ENCODE results near the gene ZBP1.

DNA sequence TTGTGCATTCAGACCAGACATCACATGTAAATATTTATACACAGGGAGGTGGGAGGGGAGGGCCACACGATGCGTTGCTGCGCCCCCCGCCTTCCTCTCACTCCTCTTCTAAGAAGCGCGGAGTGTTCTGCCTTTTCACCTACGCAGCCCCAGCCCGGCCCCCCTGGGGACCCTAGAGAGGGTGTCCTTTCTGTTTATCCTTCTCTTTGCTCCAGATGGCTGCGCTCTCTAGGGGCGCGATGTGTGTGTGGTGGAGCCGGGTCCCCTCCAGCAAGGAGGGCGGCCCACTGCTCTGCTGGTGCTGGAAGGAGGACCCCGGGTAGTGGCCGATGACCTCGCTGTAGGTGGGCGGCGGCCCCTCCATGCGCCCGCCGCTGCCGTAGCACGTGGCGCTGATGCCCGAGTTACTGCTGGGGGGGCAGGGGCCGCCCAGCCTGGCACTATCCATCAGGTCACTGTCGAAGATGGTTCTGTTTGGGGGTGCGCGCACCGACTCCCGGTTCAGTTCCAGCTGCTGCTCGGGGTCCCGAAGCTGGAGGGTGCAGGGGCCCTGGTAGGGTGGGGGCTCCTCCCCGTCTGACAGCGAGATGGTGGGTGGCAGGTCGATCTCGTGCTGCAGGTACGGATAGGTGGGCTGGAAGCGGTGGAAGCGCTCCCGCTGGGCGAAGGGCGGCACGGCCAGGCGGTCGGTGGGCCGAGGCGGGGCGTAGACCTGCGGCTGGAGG lies 31.8 kb upstream of the ZBP1 start:
- TF ChIP-seq, protein P1, sequence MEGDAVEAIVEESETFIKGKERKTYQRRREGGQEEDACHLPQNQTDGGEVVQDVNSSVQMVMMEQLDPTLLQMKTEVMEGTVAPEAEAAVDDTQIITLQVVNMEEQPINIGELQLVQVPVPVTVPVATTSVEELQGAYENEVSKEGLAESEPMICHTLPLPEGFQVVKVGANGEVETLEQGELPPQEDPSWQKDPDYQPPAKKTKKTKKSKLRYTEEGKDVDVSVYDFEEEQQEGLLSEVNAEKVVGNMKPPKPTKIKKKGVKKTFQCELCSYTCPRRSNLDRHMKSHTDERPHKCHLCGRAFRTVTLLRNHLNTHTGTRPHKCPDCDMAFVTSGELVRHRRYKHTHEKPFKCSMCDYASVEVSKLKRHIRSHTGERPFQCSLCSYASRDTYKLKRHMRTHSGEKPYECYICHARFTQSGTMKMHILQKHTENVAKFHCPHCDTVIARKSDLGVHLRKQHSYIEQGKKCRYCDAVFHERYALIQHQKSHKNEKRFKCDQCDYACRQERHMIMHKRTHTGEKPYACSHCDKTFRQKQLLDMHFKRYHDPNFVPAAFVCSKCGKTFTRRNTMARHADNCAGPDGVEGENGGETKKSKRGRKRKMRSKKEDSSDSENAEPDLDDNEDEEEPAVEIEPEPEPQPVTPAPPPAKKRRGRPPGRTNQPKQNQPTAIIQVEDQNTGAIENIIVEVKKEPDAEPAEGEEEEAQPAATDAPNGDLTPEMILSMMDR (IDR thresholded peaks at IDR 0.05 in 2 of 3, conservative IDR thresholded peaks at IDR 0.05 in 1 of 3; ENCODE audit: borderline replicate concordance in 1 of 3, insufficient read depth in 1 of 3, low read depth in 2 of 3, low read length in 2 of 3): no peak
- TF ChIP-seq, protein P2, sequence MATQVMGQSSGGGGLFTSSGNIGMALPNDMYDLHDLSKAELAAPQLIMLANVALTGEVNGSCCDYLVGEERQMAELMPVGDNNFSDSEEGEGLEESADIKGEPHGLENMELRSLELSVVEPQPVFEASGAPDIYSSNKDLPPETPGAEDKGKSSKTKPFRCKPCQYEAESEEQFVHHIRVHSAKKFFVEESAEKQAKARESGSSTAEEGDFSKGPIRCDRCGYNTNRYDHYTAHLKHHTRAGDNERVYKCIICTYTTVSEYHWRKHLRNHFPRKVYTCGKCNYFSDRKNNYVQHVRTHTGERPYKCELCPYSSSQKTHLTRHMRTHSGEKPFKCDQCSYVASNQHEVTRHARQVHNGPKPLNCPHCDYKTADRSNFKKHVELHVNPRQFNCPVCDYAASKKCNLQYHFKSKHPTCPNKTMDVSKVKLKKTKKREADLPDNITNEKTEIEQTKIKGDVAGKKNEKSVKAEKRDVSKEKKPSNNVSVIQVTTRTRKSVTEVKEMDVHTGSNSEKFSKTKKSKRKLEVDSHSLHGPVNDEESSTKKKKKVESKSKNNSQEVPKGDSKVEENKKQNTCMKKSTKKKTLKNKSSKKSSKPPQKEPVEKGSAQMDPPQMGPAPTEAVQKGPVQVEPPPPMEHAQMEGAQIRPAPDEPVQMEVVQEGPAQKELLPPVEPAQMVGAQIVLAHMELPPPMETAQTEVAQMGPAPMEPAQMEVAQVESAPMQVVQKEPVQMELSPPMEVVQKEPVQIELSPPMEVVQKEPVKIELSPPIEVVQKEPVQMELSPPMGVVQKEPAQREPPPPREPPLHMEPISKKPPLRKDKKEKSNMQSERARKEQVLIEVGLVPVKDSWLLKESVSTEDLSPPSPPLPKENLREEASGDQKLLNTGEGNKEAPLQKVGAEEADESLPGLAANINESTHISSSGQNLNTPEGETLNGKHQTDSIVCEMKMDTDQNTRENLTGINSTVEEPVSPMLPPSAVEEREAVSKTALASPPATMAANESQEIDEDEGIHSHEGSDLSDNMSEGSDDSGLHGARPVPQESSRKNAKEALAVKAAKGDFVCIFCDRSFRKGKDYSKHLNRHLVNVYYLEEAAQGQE (IDR thresholded peaks at IDR 0.05; ENCODE audit: low read depth): no peak
- TF ChIP-seq, protein P3, sequence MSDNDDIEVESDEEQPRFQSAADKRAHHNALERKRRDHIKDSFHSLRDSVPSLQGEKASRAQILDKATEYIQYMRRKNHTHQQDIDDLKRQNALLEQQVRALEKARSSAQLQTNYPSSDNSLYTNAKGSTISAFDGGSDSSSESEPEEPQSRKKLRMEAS (IDR thresholded peaks at IDR 0.05): no peak
- TF ChIP-seq RAD21 (IDR thresholded peaks at IDR 0.05; ENCODE audit: low read depth): no peak
- no peak for TF ChIP-seq EZH2 (IDR thresholded peaks at IDR 0.05)
- no peak for TF ChIP-seq POLR2A (IDR thresholded peaks at IDR 0.05; ENCODE audit: borderline replicate concordance, extremely low read depth, insufficient read depth, insufficient read length)

Measured in HCT116 (cell line).